ENCODE data around the gene FAM81B.

The FAM81B gene

GRCh38 chr5:95401626-95402025 lies 10.5 kb downstream of the FAM81B start:
- no peak for DNase-seq (ENCODE audit: low read depth, low spot score)

GRCh38 chr5:95403996-95404395 lies 12.8 kb downstream of the FAM81B start:
- no peak for DNase-seq (ENCODE audit: low read depth, low spot score)

- DNase-seq (ENCODE audit: low read depth, low spot score), result no peak
Observed at GRCh38 chr5:95406426-95407090, 15.4 kb downstream of the FAM81B start.

GRCh38 chr5:95410279-95410678 lies 19.1 kb downstream of the FAM81B start:
- DNase-seq (ENCODE audit: low read depth, low spot score), result no peak

DNA sequence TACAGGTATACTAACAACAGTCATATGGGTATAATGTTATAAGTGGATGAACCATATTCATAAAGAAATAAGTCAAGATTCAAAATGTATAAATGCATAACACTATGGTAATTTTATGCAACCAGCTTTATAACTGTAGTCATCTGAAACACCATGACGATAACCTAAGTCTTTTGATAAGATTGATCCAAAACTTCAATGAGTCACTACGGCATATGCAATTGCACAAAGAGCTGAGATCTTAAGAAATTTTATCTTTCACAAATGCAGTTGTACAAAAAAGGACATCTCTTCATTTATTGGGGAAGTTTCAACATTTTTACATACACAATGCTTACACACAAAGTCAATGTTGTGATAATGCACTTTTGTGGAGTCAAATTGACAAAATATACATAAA lies 20.3 kb downstream of the FAM81B start:
- no peak for DNase-seq (ENCODE audit: low read depth, low spot score)

DNA sequence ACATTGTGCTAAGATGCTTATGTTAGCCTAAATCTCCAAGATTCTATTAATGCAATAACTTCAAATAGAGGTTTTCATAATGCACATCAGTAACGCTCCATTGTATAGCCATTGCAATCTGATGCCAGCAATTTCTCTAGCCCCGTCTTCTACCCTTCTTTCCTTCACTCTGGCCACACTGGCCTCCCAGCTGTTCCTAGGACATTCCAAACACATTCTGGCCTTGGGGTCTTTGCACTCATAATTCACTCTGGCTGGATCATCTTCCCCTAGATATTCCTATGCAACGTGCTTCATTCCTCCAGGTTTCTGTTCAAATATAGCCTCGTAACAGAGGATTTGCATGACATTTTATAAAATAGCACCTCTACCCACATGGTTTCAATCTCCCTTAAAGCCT lies 23.3 kb downstream of the FAM81B start:
- no peak for DNase-seq (ENCODE audit: low read depth, low spot score)

- DNase-seq (ENCODE audit: low read depth, low spot score), result no peak
Observed at GRCh38 chr5:95417971-95418370, 26.8 kb downstream of the FAM81B start.

DNA sequence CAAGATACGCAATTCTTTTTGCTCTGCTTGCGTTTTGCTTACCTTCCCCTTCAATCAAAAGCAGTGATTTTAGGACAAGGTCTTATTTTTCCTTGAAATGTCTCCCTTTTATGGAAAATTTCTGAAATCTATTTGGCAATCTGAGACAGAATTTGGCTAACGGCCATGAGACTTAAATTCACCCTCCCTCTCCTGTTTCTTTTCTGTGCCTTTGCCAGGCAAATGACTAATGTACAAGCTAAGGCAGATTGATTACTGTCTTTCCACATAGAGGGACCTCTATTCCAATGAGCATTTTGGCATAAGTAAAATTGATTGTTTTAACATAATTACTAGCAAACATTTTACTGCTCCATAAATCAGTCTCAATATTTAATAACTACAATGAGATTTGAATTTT lies 31.7 kb downstream of the FAM81B start:
- DNase-seq (ENCODE audit: low read depth, low spot score), result no peak

DNA sequence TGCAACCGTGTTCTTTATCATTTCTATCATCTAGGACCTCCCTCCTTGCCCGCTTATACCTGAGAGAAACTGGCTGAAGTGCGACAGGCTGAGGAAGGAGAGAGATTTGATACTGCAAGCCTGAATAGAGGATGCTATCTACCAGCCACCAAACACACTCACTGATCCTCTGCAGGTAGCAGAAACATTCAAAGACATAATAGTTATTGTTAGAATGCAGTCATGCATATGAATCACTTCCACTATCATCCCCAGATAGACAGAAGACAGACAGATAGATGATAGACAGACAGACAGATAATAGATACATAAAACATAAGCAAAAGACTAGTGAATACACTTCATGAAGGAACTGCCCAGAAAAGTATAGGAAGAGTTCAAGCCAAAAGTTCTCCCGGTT lies 32.9 kb downstream of the FAM81B start:
- DNase-seq (ENCODE audit: low read depth, low spot score), result no peak

DNA sequence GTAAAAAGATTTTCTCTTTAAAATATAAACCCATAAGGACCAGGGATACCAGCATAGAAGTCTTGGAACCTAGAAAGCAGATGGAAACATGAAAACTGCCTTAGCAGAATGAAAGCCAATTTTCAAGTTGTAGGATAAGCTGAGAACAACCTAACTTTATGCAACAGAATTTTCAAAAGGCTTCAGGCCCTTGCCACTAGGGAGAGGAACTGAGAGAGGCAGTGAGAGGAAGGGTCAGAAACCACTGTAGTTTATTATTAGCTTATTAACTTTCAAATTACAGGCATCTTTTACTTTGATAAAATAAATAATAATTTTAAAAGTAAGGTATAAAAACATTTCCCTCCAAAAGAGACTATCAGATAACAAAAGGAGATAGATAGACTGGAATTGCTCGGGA lies 33.4 kb downstream of the FAM81B start:
- no peak for DNase-seq (ENCODE audit: low read depth, low spot score)

DNA sequence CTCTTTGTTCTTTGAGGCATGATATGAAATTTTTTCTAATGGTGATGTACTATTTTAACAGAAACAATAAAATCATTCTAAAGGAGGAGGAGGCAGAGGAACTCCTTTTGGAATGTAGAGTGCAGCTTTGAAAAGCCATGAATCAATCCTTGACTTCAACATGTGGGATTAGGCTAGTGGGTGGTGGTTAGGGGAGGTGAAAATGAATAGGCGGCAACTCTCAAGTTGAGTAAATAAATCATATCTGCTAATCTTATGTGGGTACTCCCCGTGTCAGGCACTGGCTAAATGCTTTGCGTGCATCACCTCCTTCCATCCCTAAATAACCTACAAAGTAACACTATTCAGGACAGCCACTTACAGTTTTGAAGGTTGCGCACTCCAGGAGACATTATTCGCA lies 35.1 kb downstream of the FAM81B start:
- no peak for DNase-seq (ENCODE audit: low read depth, low spot score)

- DNase-seq (ENCODE audit: low read depth, low spot score), result no peak
Observed at GRCh38 chr5:95432779-95433178, 41.6 kb downstream of the FAM81B start.

DNA sequence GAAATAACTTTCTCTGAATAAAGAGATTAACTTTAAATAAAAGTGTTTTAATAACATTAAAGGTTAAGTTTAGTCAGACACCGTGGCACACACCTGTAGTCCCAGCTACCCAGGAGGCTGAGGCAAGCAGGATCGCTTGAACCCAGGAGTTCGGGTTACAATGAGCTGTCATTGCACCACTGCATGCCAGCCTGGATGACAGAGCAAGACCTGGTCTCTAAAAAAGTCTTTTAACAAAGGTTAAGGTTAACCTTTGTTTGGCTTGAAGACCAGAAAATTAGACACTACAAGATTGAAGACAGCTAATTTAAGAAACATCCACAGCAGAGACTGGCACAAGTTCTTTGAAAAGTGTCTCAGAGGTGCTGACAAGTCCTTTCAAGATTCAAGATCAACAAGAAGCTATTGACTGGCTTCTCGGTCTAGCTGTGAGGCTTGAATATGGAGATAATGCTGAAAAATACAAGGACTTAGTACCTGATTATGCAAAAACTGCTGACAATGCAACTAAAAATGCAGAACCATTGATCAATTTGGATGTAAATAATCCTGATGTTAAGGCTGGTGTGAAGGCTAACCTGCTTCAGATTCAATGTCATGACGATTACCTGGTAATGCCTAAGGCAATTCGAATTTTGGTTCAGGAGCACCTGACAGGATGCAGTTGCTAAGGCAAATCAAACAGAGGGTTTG lies 48.8 kb downstream of the FAM81B start:
- no peak for DNase-seq (ENCODE audit: low read depth, low spot score)

GRCh38 chr5:95440825-95441224 lies 49.7 kb downstream of the FAM81B start:
- DNase-seq (ENCODE audit: low read depth, low spot score), result no peak

DNA sequence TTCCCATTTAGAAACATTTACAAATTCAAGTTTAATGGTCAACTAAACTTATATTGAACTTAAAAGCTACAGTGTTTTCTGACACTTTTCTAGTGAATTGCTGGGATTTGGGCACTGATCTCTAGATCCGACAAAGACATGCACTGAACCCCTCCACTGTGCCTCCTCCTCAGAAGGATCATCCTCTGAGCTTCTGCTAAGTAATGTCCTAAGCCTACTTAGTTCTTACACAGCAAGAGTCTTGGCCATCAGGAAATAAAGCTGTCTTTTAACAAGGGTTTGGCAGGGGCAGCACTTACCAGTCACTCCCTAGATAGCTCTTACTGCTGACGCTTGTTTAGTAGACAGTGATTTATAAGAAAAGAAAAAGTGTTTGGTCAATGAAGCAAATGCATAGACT lies 50.5 kb downstream of the FAM81B start:
- DNase-seq (ENCODE audit: low read depth, low spot score), result no peak

DNA sequence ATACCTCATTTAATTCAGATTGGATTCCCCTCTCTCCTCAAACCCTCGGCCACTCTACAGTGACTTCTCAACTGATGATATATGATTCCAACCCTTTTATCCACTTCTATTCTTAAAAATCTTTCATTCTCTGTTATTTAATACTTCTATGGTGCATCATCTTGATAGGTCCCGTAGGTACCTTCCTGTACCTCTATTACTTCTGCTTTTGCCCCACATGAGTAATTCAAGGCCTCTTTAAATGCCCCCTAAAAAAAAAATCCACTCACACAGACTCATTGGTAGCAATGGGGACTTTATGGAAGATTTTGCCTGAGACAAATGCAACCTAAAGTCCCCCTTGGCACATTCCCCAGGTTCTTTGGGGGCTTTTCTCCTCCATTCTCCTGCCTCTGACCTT lies 54.3 kb downstream of the FAM81B start:
- DNase-seq (ENCODE audit: low read depth, low spot score), result no peak

GRCh38 chr5:95445995-95446394 lies 54.8 kb downstream of the FAM81B start:
- no peak for DNase-seq (ENCODE audit: low read depth, low spot score)

DNA sequence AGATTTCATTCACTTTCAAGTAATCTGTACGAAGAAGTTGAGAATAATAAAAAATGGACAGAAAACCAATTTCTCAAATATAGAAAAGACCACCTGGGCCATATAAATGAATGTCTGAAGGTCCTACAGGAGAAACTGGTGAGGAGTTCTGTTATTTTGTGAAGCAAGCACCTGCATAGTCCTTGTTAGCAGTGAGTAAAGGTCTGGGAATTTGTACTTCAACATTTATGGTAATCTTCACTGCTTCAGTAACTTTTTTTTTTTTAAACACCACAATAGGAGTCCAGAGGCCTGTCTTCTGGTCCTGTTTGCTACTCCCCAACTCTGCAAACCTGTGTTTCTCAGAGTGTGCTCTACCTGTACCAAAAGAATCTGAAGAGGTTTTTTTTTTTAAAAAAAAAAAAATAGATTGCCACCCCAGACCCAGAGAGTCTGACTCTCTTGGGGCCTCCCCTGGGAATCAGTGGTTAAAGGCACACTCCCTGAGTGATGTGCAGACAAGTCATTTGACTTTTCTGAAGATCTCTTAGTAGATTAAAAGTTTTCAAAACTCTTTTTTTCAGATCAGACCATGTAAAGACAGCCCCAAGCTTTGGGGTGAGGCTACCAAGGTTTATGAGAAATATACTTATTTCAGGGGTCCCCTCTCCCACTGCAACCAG lies 55.5 kb downstream of the FAM81B start:
- no peak for DNase-seq (ENCODE audit: low read depth, low spot score)

- no peak for DNase-seq (ENCODE audit: low read depth, low spot score)
Observed at GRCh38 chr5:95447961-95448360, 56.8 kb downstream of the FAM81B start.

- no peak for DNase-seq (ENCODE audit: low read depth, low spot score)
Observed at GRCh38 chr5:95448789-95449188, 57.6 kb downstream of the FAM81B start.

GRCh38 chr5:95449460-95449859 lies 58.3 kb downstream of the FAM81B start:
- no peak for DNase-seq (ENCODE audit: low read depth, low spot score)

GRCh38 chr5:95454536-95454935 lies 63.4 kb downstream of the FAM81B start:
- no peak for DNase-seq (ENCODE audit: low read depth, low spot score)

DNA sequence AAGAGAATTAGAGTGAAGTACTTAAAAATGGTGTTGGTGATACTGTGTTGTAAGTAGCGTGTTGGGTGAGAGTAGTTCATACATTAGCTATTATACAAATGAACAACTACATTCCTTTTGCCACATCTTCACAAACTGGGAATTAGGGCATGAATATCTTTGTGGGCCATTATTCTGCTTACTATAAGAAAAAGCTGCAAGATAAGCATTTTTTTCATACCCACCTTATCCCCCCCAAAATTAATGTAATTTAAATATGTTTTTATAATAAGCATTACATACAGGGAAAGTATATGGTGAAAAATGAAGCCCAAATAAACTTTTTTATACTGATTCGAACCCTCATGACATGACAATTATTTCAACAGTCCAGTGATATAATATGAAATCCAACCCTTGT lies 69.5 kb downstream of the FAM81B start:
- no peak for DNase-seq (ENCODE audit: low read depth, low spot score)
